ENCODE results near the gene THAP8.
"Not testable (repeated sequence)": the region's sequence is repeated elsewhere in the genome, so short reads cannot be mapped to it uniquely, and the experiment has no call there.

THAP8 gene

GRCh38 chr19:36072081-36072480, 18.0 kb upstream of the THAP8 start:
- Histone ChIP-seq H3K4me3 (ENCODE audit: low read length in 2 of 2) (no peak overlapping the region), H3K36me3 (ENCODE audit: control insufficient read depth in 2 of 2, insufficient read depth in 2 of 2, low read length in 2 of 2) (peaks cover 0 to 2% of the 10 kb centered on the region in 2 donors), H3K9ac (ENCODE audit: low read depth in 1 of 2, low read length in 2 of 2) (no peak overlapping the region), H3K27me3 (ENCODE audit: control insufficient read depth in 2 of 2, insufficient read depth in 2 of 2, low read length in 2 of 2) (no peaks in the 10 kb centered on the region), H3K4me1 (ENCODE audit: control insufficient read depth in 2 of 2, insufficient read depth in 2 of 2, low read length in 2 of 2) (peaks cover 0 to 2% of the 10 kb centered on the region in 2 donors), H3K27ac (ENCODE audit: low read depth in 2 of 2, low read length in 2 of 2) (no peak overlapping the region), H3K9me3 (ENCODE audit: control insufficient read depth in 2 of 2, low read length in 2 of 2) (no peaks in the 10 kb centered on the region)

GRCh38 chr19:36068810-36069499, 14.9 kb upstream of the THAP8 start:
- H3K36me3 ChIP-seq (ENCODE audit: control insufficient read depth in 2 of 2, insufficient read depth in 2 of 2, low read length in 2 of 2); H3K4me3 ChIP-seq (ENCODE audit: low read length in 2 of 2); H3K9ac ChIP-seq (ENCODE audit: low read depth in 1 of 2, low read length in 2 of 2); H3K27me3 ChIP-seq (ENCODE audit: control insufficient read depth in 2 of 2, insufficient read depth in 2 of 2, low read length in 2 of 2); H3K27ac ChIP-seq (ENCODE audit: low read depth in 2 of 2, low read length in 2 of 2); H3K4me1 ChIP-seq (ENCODE audit: control insufficient read depth in 2 of 2, insufficient read depth in 2 of 2, low read length in 2 of 2); H3K9me3 ChIP-seq (ENCODE audit: control insufficient read depth in 2 of 2, low read length in 2 of 2): not testable (repeated sequence)

- Histone ChIP-seq H3K4me3 (ENCODE audit: low read length in 2 of 2) (no peak overlapping the region), H3K27me3 (ENCODE audit: control insufficient read depth in 2 of 2, insufficient read depth in 2 of 2, low read length in 2 of 2) (no peaks in the 10 kb centered on the region), H3K9me3 (ENCODE audit: control insufficient read depth in 2 of 2, low read length in 2 of 2) (no peaks in the 10 kb centered on the region), H3K4me1 (ENCODE audit: control insufficient read depth in 2 of 2, insufficient read depth in 2 of 2, low read length in 2 of 2) (peaks cover 0 to 2% of the 10 kb centered on the region in 2 donors), H3K36me3 (ENCODE audit: control insufficient read depth in 2 of 2, insufficient read depth in 2 of 2, low read length in 2 of 2) (no peaks in the 10 kb centered on the region), H3K9ac (ENCODE audit: low read depth in 1 of 2, low read length in 2 of 2) (no peak overlapping the region), H3K27ac (ENCODE audit: low read depth in 2 of 2, low read length in 2 of 2) (no peak overlapping the region)
Measured at GRCh38 chr19:36067681-36068080, 13.6 kb upstream of the THAP8 start.

- Histone ChIP-seq H3K9me3 (ENCODE audit: control insufficient read depth in 2 of 2, low read length in 2 of 2) (no peaks in the 10 kb centered on the region), H3K4me3 (ENCODE audit: low read length in 2 of 2) (no peak overlapping the region), H3K27ac (ENCODE audit: low read depth in 2 of 2, low read length in 2 of 2) (no peak overlapping the region), H3K4me1 (ENCODE audit: control insufficient read depth in 2 of 2, insufficient read depth in 2 of 2, low read length in 2 of 2) (no peaks in the 10 kb centered on the region), H3K27me3 (ENCODE audit: control insufficient read depth in 2 of 2, insufficient read depth in 2 of 2, low read length in 2 of 2) (no peaks in the 10 kb centered on the region), H3K9ac (ENCODE audit: low read depth in 1 of 2, low read length in 2 of 2) (no peak overlapping the region), H3K36me3 (ENCODE audit: control insufficient read depth in 2 of 2, insufficient read depth in 2 of 2, low read length in 2 of 2) (no peaks in the 10 kb centered on the region)
Measured at GRCh38 chr19:36064826-36065225, 10.7 kb upstream of the THAP8 start.

GRCh38 chr19:36061367-36061766, 7.3 kb upstream of the THAP8 start:
- H3K36me3 ChIP-seq (ENCODE audit: control insufficient read depth in 2 of 2, insufficient read depth in 2 of 2, low read length in 2 of 2), result no peaks in the 10 kb centered on the region
- H3K9me3 ChIP-seq (ENCODE audit: control insufficient read depth in 2 of 2, low read length in 2 of 2), result no peaks in the 10 kb centered on the region
- H3K27ac ChIP-seq (ENCODE audit: low read depth in 2 of 2, low read length in 2 of 2), result no peak overlapping the region
- no peak overlapping the region for H3K9ac ChIP-seq (ENCODE audit: low read depth in 1 of 2, low read length in 2 of 2)
- H3K4me1 ChIP-seq (ENCODE audit: control insufficient read depth in 2 of 2, insufficient read depth in 2 of 2, low read length in 2 of 2), result no peaks in the 10 kb centered on the region
- H3K27me3 ChIP-seq (ENCODE audit: control insufficient read depth in 2 of 2, insufficient read depth in 2 of 2, low read length in 2 of 2), result no peaks in the 10 kb centered on the region
- no peak overlapping the region for H3K4me3 ChIP-seq (ENCODE audit: low read length in 2 of 2)

GRCh38 chr19:36060430-36060829, 6.3 kb upstream of the THAP8 start:
- Histone ChIP-seq H3K4me3 (ENCODE audit: low read length in 2 of 2) (no peak overlapping the region), H3K9me3 (ENCODE audit: control insufficient read depth in 2 of 2, low read length in 2 of 2) (no peaks in the 10 kb centered on the region), H3K4me1 (ENCODE audit: control insufficient read depth in 2 of 2, insufficient read depth in 2 of 2, low read length in 2 of 2) (peaks cover under 1 to 1% of the 10 kb centered on the region in 2 donors), H3K9ac (ENCODE audit: low read depth in 1 of 2, low read length in 2 of 2) (no peak overlapping the region), H3K27me3 (ENCODE audit: control insufficient read depth in 2 of 2, insufficient read depth in 2 of 2, low read length in 2 of 2) (no peaks in the 10 kb centered on the region), H3K27ac (ENCODE audit: low read depth in 2 of 2, low read length in 2 of 2) (no peak overlapping the region), H3K36me3 (ENCODE audit: control insufficient read depth in 2 of 2, insufficient read depth in 2 of 2, low read length in 2 of 2) (no peaks in the 10 kb centered on the region)

- Histone ChIP-seq H3K9me3 (ENCODE audit: control insufficient read depth in 2 of 2, low read length in 2 of 2) (no peaks in the 10 kb centered on the region), H3K4me1 (ENCODE audit: control insufficient read depth in 2 of 2, insufficient read depth in 2 of 2, low read length in 2 of 2) (peaks cover 4 to 8% of the 10 kb centered on the region in 2 donors), H3K27me3 (ENCODE audit: control insufficient read depth in 2 of 2, insufficient read depth in 2 of 2, low read length in 2 of 2) (no peaks in the 10 kb centered on the region), H3K36me3 (ENCODE audit: control insufficient read depth in 2 of 2, insufficient read depth in 2 of 2, low read length in 2 of 2) (no peaks in the 10 kb centered on the region), H3K4me3 (ENCODE audit: low read length in 2 of 2) (no peak overlapping the region), H3K9ac (ENCODE audit: low read depth in 1 of 2, low read length in 2 of 2) (no peak overlapping the region), H3K27ac (ENCODE audit: low read depth in 2 of 2, low read length in 2 of 2) (no peak overlapping the region)
Measured at GRCh38 chr19:36059180-36059910, 5.3 kb upstream of the THAP8 start.

GRCh38 chr19:36058481-36059179, 4.5 kb upstream of the THAP8 start:
- H3K4me1 ChIP-seq (ENCODE audit: control insufficient read depth in 2 of 2, insufficient read depth in 2 of 2, low read length in 2 of 2), result peaks cover 4 to 8% of the 10 kb centered on the region in 2 donors
- H3K9ac ChIP-seq (ENCODE audit: low read depth in 1 of 2, low read length in 2 of 2), result no peak overlapping the region
- H3K4me3 ChIP-seq (ENCODE audit: low read length in 2 of 2), result no peak overlapping the region
- H3K9me3 ChIP-seq (ENCODE audit: control insufficient read depth in 2 of 2, low read length in 2 of 2), result no peaks in the 10 kb centered on the region
- H3K27ac ChIP-seq (ENCODE audit: low read depth in 2 of 2, low read length in 2 of 2), result no peak overlapping the region
- H3K27me3 ChIP-seq (ENCODE audit: control insufficient read depth in 2 of 2, insufficient read depth in 2 of 2, low read length in 2 of 2), result no peaks in the 10 kb centered on the region
- H3K36me3 ChIP-seq (ENCODE audit: control insufficient read depth in 2 of 2, insufficient read depth in 2 of 2, low read length in 2 of 2), result no peaks in the 10 kb centered on the region

GRCh38 chr19:36054733-36055686, 925 bp upstream of the THAP8 start, which contains the start of gene WDR62:
TSS of gene WDR62 (plus strand) at chr19:36054897. CDS start at chr19:36054972, 75 bp downstream.
- peak within 1 kb of the TSS; percentile 80 to 82 for H3K9ac ChIP-seq (ENCODE audit: low read depth in 1 of 2, low read length in 2 of 2)
- peak within 1 kb of the TSS; percentile 97 to 98 for H3K27ac ChIP-seq (ENCODE audit: low read depth in 2 of 2, low read length in 2 of 2)
- H3K9me3 ChIP-seq (ENCODE audit: control insufficient read depth in 2 of 2, low read length in 2 of 2), result no peaks in the 10 kb centered on the region
- H3K4me3 ChIP-seq (ENCODE audit: low read length in 2 of 2), result peak within 1 kb of the TSS; percentile 84
- no peaks in the 10 kb centered on the region for H3K27me3 ChIP-seq (ENCODE audit: control insufficient read depth in 2 of 2, insufficient read depth in 2 of 2, low read length in 2 of 2)
- H3K36me3 ChIP-seq (ENCODE audit: control insufficient read depth in 2 of 2, insufficient read depth in 2 of 2, low read length in 2 of 2), result no peaks in the 10 kb centered on the region
- peaks cover 6 to 12% of the 10 kb centered on the region in 2 donors for H3K4me1 ChIP-seq (ENCODE audit: control insufficient read depth in 2 of 2, insufficient read depth in 2 of 2, low read length in 2 of 2)

Data from mucosa of rectum (tissue), 2 donors.